ENCODE measurements around the gene TBC1D16. TPM values are rescaled to one million over a fixed set of nuclear protein-coding genes. Genes with fewer than 3 reads are reported as not detected.
A peak's percentile ranks its signal among the peaks of the same experiment; 100 is the strongest.

Gene TBC1D16
- total RNA-seq, 3 donors from 2014 or later = 10.9 to 23.4 (median 22.1) TPM

DNA sequence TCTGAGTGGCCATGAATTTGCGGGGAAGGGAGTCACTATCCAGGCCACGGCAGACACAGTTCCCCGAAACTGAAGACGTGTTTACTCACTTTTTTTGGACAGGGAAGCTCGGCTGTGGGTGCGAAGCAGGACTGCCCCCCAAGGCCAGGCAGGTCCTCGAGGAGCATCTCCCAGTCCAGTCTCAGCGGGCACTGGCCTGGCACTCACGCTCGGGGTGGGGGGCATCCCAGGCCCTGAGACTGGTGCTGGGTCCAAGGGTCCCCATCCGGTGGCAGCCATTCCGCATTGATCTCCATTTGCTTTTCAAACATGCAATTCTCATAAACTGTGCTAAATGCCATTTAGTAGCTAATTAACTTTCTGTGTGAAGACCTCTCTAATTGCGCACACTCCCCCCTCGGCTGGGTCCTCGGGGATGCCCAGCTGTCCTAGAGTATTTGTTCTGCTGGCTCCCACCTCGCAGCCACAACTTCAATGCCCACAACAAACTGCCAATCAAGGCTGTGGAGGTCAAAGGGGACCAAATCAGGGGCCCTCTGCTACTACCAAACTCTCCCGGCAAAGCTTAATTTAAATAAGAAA lies 50.2 kb downstream of the TBC1D16 start:
- DNase-seq (peak in 2 of 3 donors; percentile 21 to 40), ATAC-seq (no peak)
- no peaks in the 10 kb centered on the region for H3K36me3 ChIP-seq (ENCODE audit: low read depth)
- TF ChIP-seq, protein P1, sequence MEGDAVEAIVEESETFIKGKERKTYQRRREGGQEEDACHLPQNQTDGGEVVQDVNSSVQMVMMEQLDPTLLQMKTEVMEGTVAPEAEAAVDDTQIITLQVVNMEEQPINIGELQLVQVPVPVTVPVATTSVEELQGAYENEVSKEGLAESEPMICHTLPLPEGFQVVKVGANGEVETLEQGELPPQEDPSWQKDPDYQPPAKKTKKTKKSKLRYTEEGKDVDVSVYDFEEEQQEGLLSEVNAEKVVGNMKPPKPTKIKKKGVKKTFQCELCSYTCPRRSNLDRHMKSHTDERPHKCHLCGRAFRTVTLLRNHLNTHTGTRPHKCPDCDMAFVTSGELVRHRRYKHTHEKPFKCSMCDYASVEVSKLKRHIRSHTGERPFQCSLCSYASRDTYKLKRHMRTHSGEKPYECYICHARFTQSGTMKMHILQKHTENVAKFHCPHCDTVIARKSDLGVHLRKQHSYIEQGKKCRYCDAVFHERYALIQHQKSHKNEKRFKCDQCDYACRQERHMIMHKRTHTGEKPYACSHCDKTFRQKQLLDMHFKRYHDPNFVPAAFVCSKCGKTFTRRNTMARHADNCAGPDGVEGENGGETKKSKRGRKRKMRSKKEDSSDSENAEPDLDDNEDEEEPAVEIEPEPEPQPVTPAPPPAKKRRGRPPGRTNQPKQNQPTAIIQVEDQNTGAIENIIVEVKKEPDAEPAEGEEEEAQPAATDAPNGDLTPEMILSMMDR (IDR thresholded peaks at IDR 0.05) = no peak
- no peaks in the 10 kb centered on the region for H3K9me3 ChIP-seq
- H3K4me3 ChIP-seq = no peak overlapping the region
- peaks cover 30% of the 10 kb centered on the region for H3K4me1 ChIP-seq (ENCODE audit: low read depth)
- intact Hi-C loops (cut with DNase I, micrococcal nuclease) = loop anchor here in 1 of 2 donors (10.0 kb wide), 1 partner anchor 141 kb away; no protein-coding TSS in a partner anchor

DNA sequence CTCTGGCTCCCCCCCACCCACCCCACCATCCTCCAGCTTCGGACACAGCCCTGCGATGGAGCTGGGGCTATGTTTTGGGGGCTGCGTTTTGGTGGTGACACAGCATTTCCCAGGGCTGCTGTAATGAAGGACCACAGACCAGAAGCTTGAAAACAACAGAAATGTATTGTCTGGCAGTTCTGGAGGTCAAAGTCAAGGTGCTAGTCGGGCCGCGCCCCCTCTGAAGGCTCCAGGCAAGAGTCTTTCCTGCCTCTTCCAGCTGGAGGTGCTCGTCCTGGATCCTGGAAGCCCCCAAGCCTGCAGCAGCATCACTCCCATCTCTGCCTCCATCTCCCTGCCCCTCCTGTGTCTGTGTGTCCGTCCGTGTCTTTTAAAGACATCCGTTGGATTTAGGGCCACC lies 50.8 kb downstream of the TBC1D16 start:
- Histone ChIP-seq H3K9me3 (no peaks in the 10 kb centered on the region), H3K4me3 (no peak overlapping the region), H3K36me3 (ENCODE audit: low read depth) (no peaks in the 10 kb centered on the region), H3K4me1 (ENCODE audit: low read depth) (peaks cover 25% of the 10 kb centered on the region)
- ATAC-seq (no peak), DNase-seq (peak in 2 of 3 donors; percentile 33 to 35)
- intact Hi-C loops (cut with DNase I, micrococcal nuclease) = loop anchor here in 1 of 2 donors (10.0 kb wide), 1 partner anchor 140 kb away; no protein-coding TSS in a partner anchor
- TF ChIP-seq, protein P1 (IDR thresholded peaks at IDR 0.05) = no peak

DNA sequence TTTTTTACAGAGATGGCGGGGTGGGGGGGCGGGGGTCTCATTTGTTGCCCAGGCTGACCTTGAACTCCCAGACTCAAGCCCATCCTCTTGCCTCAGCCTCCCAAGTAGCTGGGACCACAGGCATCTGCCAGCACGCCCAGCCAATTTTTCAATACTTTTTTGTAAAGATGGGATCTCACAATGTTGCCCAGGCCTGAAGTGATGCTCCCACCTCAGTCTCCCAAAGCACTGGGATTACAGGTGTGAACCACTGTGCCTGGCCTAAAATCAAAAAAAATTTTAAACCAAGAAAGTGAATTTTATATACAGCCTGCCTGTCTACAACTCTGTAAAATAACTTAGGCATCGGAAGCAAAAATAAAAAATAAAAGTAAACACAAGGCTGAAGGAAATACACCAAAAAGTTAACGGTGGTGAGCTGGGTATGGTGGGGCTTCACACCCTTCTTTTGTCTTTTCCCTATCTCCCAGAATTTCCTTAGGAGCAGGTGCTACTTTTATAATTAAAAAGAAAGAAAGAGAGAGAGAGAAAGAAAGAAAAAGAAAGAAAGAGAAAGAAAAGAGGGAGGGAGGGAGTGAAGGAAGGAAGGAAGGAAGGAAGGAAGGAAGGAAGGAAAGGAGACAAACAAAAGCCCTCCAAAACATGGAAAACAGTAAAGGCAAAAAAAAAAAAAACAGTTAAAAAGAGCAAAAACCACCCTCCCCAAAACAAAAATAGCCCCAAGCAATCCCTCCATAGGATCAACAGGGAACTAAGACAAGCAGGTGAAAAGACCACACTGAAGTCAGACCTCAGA lies 51.4 kb downstream of the TBC1D16 start:
- ATAC-seq (no peak), DNase-seq (peak in 1 of 3 donors; percentile 8)
- Histone ChIP-seq H3K36me3 (ENCODE audit: low read depth) (no peaks in the 10 kb centered on the region), H3K4me3 (no peak overlapping the region), H3K4me1 (ENCODE audit: low read depth) (peaks cover 19% of the 10 kb centered on the region), H3K9me3 (no peaks in the 10 kb centered on the region)
- intact Hi-C loops (cut with DNase I, micrococcal nuclease) = loop anchor here in 1 of 2 donors (10.0 kb wide), 1 partner anchor 139 kb away; no protein-coding TSS in a partner anchor
- TF ChIP-seq, protein P1 (IDR thresholded peaks at IDR 0.05) = no peak

DNA sequence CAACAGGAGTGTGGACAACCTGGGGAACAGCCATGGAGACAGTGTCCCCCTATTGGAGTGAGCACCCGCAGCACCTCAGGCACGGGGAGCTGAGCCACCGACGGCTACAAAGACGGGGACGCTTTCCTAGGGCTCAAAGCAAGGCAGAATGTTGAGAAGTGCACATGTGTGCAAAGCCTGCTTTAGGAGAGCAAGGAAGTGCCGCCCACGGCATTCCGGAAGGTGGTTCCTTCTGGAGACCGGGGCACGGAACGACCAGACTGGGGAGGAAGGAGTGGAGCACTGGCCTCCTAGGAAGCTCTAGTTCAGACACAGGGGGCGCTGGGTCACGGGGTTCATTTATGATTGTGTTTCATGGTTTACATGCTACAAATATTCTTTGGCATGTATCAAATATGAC lies 52.2 kb downstream of the TBC1D16 start:
- H3K36me3 ChIP-seq (ENCODE audit: low read depth) = no peaks in the 10 kb centered on the region
- ATAC-seq (no peak), DNase-seq (peak in 2 of 3 donors; percentile 15 to 38)
- H3K4me3 ChIP-seq = no peak overlapping the region
- peaks cover 19% of the 10 kb centered on the region for H3K4me1 ChIP-seq (ENCODE audit: low read depth)
- intact Hi-C loops (cut with DNase I, micrococcal nuclease) = loop anchor here in 1 of 2 donors (10.0 kb wide), 1 partner anchor 139 kb away; no protein-coding TSS in a partner anchor
- no peaks in the 10 kb centered on the region for H3K9me3 ChIP-seq
- TF ChIP-seq, protein P1 (IDR thresholded peaks at IDR 0.05) = no peak

DNA sequence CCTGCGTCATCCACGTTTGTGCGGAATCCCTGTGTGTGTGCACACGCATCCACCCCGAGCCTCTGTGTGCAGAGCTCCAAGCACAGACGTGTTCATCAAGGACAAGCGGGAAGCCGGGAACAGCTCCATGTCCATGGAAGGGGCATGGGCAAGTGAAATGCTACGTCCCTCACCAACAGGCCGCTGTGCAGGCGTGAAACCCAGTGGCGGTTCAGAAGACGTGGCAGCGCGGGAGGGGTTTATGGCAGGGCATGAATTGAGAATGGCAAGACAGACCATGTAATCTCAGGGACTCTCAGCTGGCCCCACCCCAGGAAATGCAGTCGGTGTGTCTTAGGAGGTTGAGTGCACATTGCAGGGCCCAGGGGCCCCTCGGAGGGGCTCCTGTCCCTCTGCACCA lies 52.7 kb downstream of the TBC1D16 start:
- peak in 2 of 3 donors; percentile 21 to 39 for DNase-seq
- no peak for ATAC-seq
- Histone ChIP-seq H3K36me3 (ENCODE audit: low read depth) (no peaks in the 10 kb centered on the region), H3K4me1 (ENCODE audit: low read depth) (peaks cover 15% of the 10 kb centered on the region), H3K9me3 (no peaks in the 10 kb centered on the region), H3K4me3 (no peak overlapping the region)
- intact Hi-C loops (cut with DNase I, micrococcal nuclease) = loop anchor here in 1 of 2 donors (10.0 kb wide), 1 partner anchor 138 kb away; no protein-coding TSS in a partner anchor
- TF ChIP-seq, protein P1 (IDR thresholded peaks at IDR 0.05) = no peak

Measured in mucosa of descending colon (tissue), 3 donors.